ENCODE data around the gene MLLT6. TPM values are rescaled to one million over a fixed set of nuclear protein-coding genes. Genes with fewer than 3 reads are reported as not detected.

MLLT6 gene
- total and polyA plus RNA-seq, 10 of the 15 experiments (the other 5 are each of a cell fraction or from before 2014, with no cell fraction given): 4.8 to 105 (median 36.3) TPM

DNA sequence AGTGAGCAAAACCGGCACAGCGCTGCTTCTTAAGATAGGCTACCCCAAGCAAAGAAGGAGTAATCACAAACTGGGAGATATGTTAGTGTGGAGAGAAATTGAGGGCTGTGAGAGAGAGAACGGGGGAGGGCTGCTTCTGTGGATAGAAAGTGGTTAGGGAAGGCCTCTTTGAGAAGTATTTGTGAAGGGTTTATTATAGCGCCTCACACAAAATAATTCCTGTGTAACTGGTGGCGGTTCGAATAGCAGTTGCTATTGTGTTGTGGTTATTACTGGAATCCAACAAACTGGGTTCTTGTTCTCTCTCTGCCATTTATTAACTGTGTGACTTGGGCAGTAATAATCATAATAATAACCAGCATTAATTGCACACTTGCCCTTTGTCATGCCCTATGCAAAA lies 15.9 kb downstream of the MLLT6 start:
- CTCF ChIA-PET: no interaction called here

DNA sequence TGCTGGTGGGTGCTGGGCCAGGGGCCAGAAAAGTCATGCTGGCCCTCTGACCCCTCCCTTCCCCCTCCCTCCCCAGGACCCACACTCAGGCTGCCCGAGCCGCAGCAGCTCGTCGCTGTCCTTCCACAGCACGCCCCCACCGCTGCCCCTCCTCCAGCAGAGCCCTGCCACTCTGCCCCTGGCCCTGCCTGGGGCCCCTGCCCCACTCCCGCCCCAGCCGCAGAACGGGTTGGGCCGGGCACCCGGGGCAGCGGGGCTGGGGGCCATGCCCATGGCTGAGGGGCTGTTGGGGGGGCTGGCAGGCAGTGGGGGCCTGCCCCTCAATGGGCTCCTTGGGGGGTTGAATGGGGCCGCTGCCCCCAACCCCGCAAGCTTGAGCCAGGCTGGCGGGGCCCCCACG lies 16.7 kb downstream of the MLLT6 start:
- ATAC-seq (no peak), FAIRE-seq (no peak), DNase-seq (ENCODE audit: low read depth, low spot score) (no peak)
- Histone ChIP-seq H3K4me3 (no peak overlapping the region), H2AFZ (ENCODE audit: control insufficient read depth, low read depth, low read length) (no peak overlapping the region), H3K9me3 (replicated peaks; ENCODE audit: control insufficient read depth, insufficient read depth, low read length) (no peaks in the 10 kb centered on the region), H3K4me2 (ENCODE audit: control insufficient read depth, insufficient read depth) (no peak overlapping the region), H3K9ac (ENCODE audit: control insufficient read depth, insufficient read depth, low read length) (no peak overlapping the region), H3K27ac (ENCODE audit: control insufficient read depth, insufficient read depth) (no peak overlapping the region), H3K79me2 (ENCODE audit: control insufficient read depth, insufficient read depth, low read length) (no peaks in the 10 kb centered on the region), H3K27me3 (replicated peaks in 1 of 2; ENCODE audit: control insufficient read depth in 2 of 2, insufficient read depth in 2 of 2, low read length in 1 of 2) (no peaks in the 10 kb centered on the region), H4K20me1 (ENCODE audit: control insufficient read depth, insufficient read depth) (no peaks in the 10 kb centered on the region), H3K4me1 (ENCODE audit: control insufficient read depth, insufficient read depth, low read length) (peaks cover 2% of the 10 kb centered on the region), H3K36me3 (ENCODE audit: control insufficient read depth in 2 of 2, insufficient read depth in 2 of 2, low read length in 1 of 2) (peaks cover 3 to 5% of the 10 kb centered on the region in 2 experiments; a peak in 2 of 4 replicates)
- ChIA-PET CTCF (interaction anchor here (0.6 to 1.0 kb wide), 2 partner anchors 44 to 450 kb away, joined by 3 read pairs; no protein-coding TSS in a partner anchor), SMC1A (ENCODE audit: uncharacterized antibody, unreplicated experiment) (no interaction called here), RAD21 (ENCODE audit: unreplicated experiment) (no interaction called here), POLR2A (no interaction called here)
- intact Hi-C loops (cut with micrococcal nuclease; ENCODE audit: unreplicated experiment): no loop called here
- in situ Hi-C loops (cut with MboI): no loop called here
- BruUV-seq (replicated peaks): no TSS peak
- 98% methylated on average over 5 of the region's 16 CpGs for WGBS (ENCODE audit: insufficient coverage, insufficient replicate concordance, low lambda C conversion rate, missing lambda C conversion rate)
- no peak for TF ChIP-seq NFYA (IDR thresholded peaks at IDR 0.05; ENCODE audit: borderline replicate concordance, low read depth, low read length)
- no peak for TF ChIP-seq ZNF384 (IDR thresholded peaks at IDR 0.05; ENCODE audit: borderline replicate concordance, low read depth, low read length)
- TF ChIP-seq TCF3 (IDR thresholded peaks at IDR 0.05; ENCODE audit: borderline replicate concordance, insufficient read depth, low read depth, low read length): no peak
- no peak for TF ChIP-seq CBX3 (IDR thresholded peaks at IDR 0.05; ENCODE audit: borderline replicate concordance, low read depth)
- TF ChIP-seq TCF7 (IDR thresholded peaks at IDR 0.05; ENCODE audit: borderline replicate concordance): no peak
- TF ChIP-seq, protein P1, sequence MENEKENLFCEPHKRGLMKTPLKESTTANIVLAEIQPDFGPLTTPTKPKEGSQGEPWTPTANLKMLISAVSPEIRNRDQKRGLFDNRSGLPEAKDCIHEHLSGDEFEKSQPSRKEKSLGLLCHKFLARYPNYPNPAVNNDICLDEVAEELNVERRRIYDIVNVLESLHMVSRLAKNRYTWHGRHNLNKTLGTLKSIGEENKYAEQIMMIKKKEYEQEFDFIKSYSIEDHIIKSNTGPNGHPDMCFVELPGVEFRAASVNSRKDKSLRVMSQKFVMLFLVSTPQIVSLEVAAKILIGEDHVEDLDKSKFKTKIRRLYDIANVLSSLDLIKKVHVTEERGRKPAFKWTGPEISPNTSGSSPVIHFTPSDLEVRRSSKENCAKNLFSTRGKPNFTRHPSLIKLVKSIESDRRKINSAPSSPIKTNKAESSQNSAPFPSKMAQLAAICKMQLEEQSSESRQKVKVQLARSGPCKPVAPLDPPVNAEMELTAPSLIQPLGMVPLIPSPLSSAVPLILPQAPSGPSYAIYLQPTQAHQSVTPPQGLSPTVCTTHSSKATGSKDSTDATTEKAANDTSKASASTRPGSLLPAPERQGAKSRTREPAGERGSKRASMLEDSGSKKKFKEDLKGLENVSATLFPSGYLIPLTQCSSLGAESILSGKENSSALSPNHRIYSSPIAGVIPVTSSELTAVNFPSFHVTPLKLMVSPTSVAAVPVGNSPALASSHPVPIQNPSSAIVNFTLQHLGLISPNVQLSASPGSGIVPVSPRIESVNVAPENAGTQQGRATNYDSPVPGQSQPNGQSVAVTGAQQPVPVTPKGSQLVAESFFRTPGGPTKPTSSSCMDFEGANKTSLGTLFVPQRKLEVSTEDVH (IDR thresholded peaks at IDR 0.05; ENCODE audit: low read depth, partially characterized antibody): no peak
- TF ChIP-seq SUZ12 (IDR thresholded peaks at IDR 0.05; ENCODE audit: unreplicated experiment): no peak
- TF ChIP-seq CBX5 (IDR thresholded peaks at IDR 0.05; ENCODE audit: low read depth): no peak
- TF ChIP-seq ZBED1 (IDR thresholded peaks at IDR 0.05; ENCODE audit: borderline replicate concordance): no peak
- TF ChIP-seq, protein P2, sequence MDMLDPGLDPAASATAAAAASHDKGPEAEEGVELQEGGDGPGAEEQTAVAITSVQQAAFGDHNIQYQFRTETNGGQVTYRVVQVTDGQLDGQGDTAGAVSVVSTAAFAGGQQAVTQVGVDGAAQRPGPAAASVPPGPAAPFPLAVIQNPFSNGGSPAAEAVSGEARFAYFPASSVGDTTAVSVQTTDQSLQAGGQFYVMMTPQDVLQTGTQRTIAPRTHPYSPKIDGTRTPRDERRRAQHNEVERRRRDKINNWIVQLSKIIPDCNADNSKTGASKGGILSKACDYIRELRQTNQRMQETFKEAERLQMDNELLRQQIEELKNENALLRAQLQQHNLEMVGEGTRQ (IDR thresholded peaks at IDR 0.05; ENCODE audit: borderline replicate concordance, low read depth, low read length): no peak

More for the DNA sequence above, 15.9 kb downstream of the MLLT6 start:
- Histone ChIP-seq H3K36me3 (ENCODE audit: control insufficient read depth in 2 of 2, insufficient read depth in 2 of 2, low read length in 1 of 2) (peaks cover 5 to 6% of the 10 kb centered on the region in 2 experiments; a peak in 3 of 4 replicates), H2AFZ (ENCODE audit: control insufficient read depth, low read depth, low read length) (no peak overlapping the region), H3K4me3 (no peak overlapping the region), H4K20me1 (ENCODE audit: control insufficient read depth, insufficient read depth) (no peaks in the 10 kb centered on the region), H3K9me3 (replicated peaks; ENCODE audit: control insufficient read depth, insufficient read depth, low read length) (no peaks in the 10 kb centered on the region), H3K27me3 (replicated peaks in 1 of 2; ENCODE audit: control insufficient read depth in 2 of 2, insufficient read depth in 2 of 2, low read length in 1 of 2) (no peaks in the 10 kb centered on the region), H3K27ac (ENCODE audit: control insufficient read depth, insufficient read depth) (no peak overlapping the region), H3K9ac (ENCODE audit: control insufficient read depth, insufficient read depth, low read length) (no peak overlapping the region), H3K79me2 (ENCODE audit: control insufficient read depth, insufficient read depth, low read length) (no peaks in the 10 kb centered on the region), H3K4me1 (ENCODE audit: control insufficient read depth, insufficient read depth, low read length) (no peaks in the 10 kb centered on the region), H3K4me2 (ENCODE audit: control insufficient read depth, insufficient read depth) (no peak overlapping the region)
- WGBS (ENCODE audit: insufficient coverage, insufficient replicate concordance, low lambda C conversion rate, missing lambda C conversion rate): 99% methylated on average over 6 of the region's 6 CpGs
- no TSS peak for BruUV-seq (replicated peaks)
- SMC1A ChIA-PET (ENCODE audit: uncharacterized antibody, unreplicated experiment): no interaction called here
- POLR2A ChIA-PET: no interaction called here
- intact Hi-C loops (cut with micrococcal nuclease; ENCODE audit: unreplicated experiment): no loop called here
- FAIRE-seq (no peak), ATAC-seq (no peak), DNase-seq (ENCODE audit: low read depth, low spot score) (no peak)
- TF ChIP-seq ASH2L (IDR thresholded peaks at IDR 0.05; ENCODE audit: borderline replicate concordance, low read depth): no peak
- no peak for TF ChIP-seq EGR1 (IDR thresholded peaks at IDR 0.05; ENCODE audit: borderline replicate concordance in 1 of 2, low read depth in 2 of 2, low read length in 2 of 2)
- no peak for TF ChIP-seq CREB1 (IDR thresholded peaks at IDR 0.05; ENCODE audit: low read depth)
- RAD21 ChIA-PET (ENCODE audit: unreplicated experiment): no interaction called here
- in situ Hi-C loops (cut with MboI): no loop called here
